Measurements from ENCODE around the gene ZNF611. TPM values are rescaled to one million over a fixed set of nuclear protein-coding genes. Genes with fewer than 3 reads are reported as not detected.

Gene ZNF611
- polyA plus RNA-seq, 1 of the 3 experiments (the other 2 are of a cell fraction) = 2.6 TPM

GRCh38 chr19:52742516-52742915 is 7.7 kb upstream of the ZNF611 start:
- WGBS (ENCODE audit: low lambda C conversion rate) = 22% methylated on average over 3 of the region's 3 CpGs

More at GRCh38 chr19:52742516-52742915, 7.7 kb upstream of the ZNF611 start:
- ChIA-PET POLR2A (no interaction called here), CTCF (no interaction called here)
- no peak overlapping the region for H3K4me2 ChIP-seq
- no peaks in the 10 kb centered on the region for H3K9me2 ChIP-seq
- H3K27me3 ChIP-seq (ENCODE audit: insufficient read depth) = no peaks in the 10 kb centered on the region
- no peak for TF ChIP-seq POLR2AphosphoS5 (IDR thresholded peaks at IDR 0.05; ENCODE audit: low read depth, low read length)
- no peak for TF ChIP-seq MEF2A (IDR thresholded peaks at IDR 0.05; ENCODE audit: borderline replicate concordance, low read depth)
- TF ChIP-seq RXRA (IDR thresholded peaks at IDR 0.05; ENCODE audit: borderline replicate concordance, low read depth) = no peak
- no peak for TF ChIP-seq IRF3 (IDR thresholded peaks at IDR 0.05; ENCODE audit: low read depth, low read length)
- TF ChIP-seq EP300 (IDR thresholded peaks at IDR 0.05; ENCODE audit: borderline replicate concordance in 1 of 2, low read depth in 1 of 2, low read length in 1 of 2) = no peak
- no peak for TF ChIP-seq SIN3A (IDR thresholded peaks at IDR 0.05; ENCODE audit: borderline replicate concordance, low read depth, low read length)
- TF ChIP-seq FOSL2 (IDR thresholded peaks at IDR 0.05; ENCODE audit: borderline replicate concordance, low read depth) = no peak
- no peak for TF ChIP-seq GATA2 (CRISPR knock-in tag; IDR thresholded peaks at IDR 0.05)
- no peak for TF ChIP-seq CTCF (IDR thresholded peaks at IDR 0.05)
- no peak for TF ChIP-seq RAD21 (IDR thresholded peaks at IDR 0.05; ENCODE audit: low read length)
- no peak for TF ChIP-seq MAX (IDR thresholded peaks at IDR 0.05; ENCODE audit: low read depth)
- no peak for TF ChIP-seq TEAD4 (IDR thresholded peaks at IDR 0.05; ENCODE audit: borderline replicate concordance, insufficient read depth)
- no peak for TF ChIP-seq MXI1 (IDR thresholded peaks at IDR 0.05; ENCODE audit: low read depth, low read length)
- TF ChIP-seq REST (IDR thresholded peaks at IDR 0.05; ENCODE audit: low read depth, low read length) = no peak
- TF ChIP-seq ELF1 (IDR thresholded peaks at IDR 0.05) = no peak
- no peak for DNase-seq
- no peak overlapping the region for H3K4me3 ChIP-seq (ENCODE audit: low read depth in 2 of 2, low read length in 1 of 2)
- no peak overlapping the region for H3K27ac ChIP-seq (ENCODE audit: low read depth in 2 of 2, low read length in 1 of 2)
- no peaks in the 10 kb centered on the region; a peak in 1 of 4 replicates for H3K4me1 ChIP-seq (ENCODE audit: control insufficient read depth in 1 of 2, insufficient read depth in 2 of 2, low read depth in 1 of 2, low read length in 1 of 2)
- no peak overlapping the region for H3K9ac ChIP-seq
- no peaks in the 10 kb centered on the region for H4K20me1 ChIP-seq (ENCODE audit: insufficient read depth)
- no peaks in the 10 kb centered on the region for H3K79me2 ChIP-seq (ENCODE audit: insufficient read depth)
- H2AFZ ChIP-seq (ENCODE audit: low read depth) = no peak overlapping the region
- no peaks in the 10 kb centered on the region for H3K9me3 ChIP-seq
- no peaks in the 10 kb centered on the region for H3F3A ChIP-seq (replicated peaks; ENCODE audit: insufficient read depth)
- no peaks in the 10 kb centered on the region for H3K36me3 ChIP-seq (replicated peaks in 1 of 2; ENCODE audit: control insufficient read depth in 1 of 2, insufficient read depth in 2 of 2, low read length in 1 of 2)

Measured in SK-N-SH (cell line).